Vein endothelial cell (primary cell): Measurements from ENCODE around the gene MOB1A. TPM values are rescaled to one million over a fixed set of nuclear protein-coding genes. Genes with fewer than 3 reads are reported as not detected.

Source experiments
- total RNA-seq: library from RNA; depleted of rRNA; stranded (reverse); fragments of >200 nt; gene quantifications from 2 replicates; pipeline ENCODE4 v1.2.3, GENCODE V29; 2012

The MOB1A gene
- 120 and 155 TPM in 2 replicates for total RNA-seq

DNA sequence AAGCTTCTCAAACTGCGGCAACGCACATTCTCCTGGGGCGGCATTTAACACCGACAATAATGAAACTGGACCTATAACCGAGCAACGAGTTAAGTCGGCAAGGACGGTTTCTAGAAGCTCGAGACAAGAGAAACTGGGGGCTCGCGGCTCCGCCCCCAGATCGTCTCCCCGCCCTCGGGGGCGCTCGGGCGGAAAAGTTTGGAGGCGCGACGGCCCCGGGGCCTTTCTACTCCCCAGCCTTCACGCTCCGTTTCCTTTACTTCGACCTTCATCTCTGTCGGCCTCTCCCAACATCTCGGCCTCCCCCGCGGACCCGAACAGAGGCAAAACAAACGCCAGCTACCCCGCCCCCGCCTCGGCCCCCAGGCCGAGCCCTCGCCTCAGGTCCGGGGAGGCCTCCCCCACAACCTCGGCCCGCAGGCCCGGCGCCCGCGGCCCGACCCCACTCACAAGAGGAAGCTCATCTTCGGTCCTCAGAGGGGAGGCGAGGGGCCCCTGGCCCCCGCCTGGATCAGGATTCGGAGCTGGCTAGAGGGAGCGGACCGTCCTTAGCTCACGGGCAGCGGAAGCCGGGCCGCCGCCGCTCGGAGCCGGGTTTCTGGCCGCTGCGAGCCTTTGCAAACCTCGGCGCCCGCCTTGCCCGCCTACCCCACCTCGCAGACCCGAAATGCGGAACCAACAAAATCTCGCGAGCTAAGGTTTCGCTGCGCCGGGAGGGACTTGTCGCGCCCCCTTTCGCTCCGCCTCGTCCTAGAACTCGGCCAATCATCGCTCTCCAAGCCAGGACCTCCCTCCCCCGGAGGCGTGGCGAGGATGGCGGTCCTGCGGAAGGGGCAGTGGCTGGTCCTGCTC, at the start of gene MOB1A:
Gene MOB1A (minus strand): TSS at position 669 of the 852 bp plus-strand sequence. CDS start 205 bp downstream, at position 464.

DNA sequence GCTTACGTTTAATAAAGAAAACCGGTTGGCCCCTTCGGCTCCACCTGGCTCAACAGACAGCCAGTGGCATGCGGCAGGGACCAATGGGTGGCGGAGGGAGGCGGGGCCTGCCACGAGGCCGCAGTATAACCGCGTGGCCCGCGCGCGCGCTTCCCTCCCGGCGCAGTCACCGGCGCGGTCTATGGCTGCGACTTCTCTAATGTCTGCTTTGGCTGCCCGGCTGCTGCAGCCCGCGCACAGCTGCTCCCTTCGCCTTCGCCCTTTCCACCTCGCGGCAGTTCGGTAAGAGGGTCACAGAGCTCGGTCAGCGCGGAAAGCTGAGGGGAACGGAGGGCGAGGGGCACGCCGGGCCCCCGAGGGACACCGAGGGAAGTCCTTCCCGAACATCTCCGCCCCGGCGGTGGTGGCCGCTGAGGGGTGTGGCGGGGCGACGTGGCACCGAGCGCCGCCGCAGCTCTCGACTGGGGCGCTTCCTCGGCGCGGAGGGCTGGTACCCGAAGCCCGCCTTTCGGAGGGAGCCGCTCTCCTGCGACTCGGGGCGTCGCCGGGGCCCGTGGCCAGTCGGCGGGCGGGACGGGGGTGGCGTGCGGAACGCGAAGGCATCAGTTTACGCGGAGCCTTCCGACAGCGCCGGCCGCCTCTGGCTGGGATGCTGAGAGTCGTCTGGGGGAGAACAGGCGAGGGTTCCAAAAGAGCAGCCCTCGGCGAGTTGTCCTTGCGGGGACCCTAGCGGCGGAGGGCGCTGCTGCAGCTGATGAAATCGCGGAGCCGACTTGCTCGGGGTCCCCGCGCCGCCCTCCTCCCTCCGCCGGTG, 20.0 kb upstream of the MOB1A start, which contains the start of gene MTHFD2:
Gene MTHFD2 (plus strand): TSS at position 155 of the 814 bp plus-strand sequence. CDS start 27 bp downstream, at position 182.

DNA sequence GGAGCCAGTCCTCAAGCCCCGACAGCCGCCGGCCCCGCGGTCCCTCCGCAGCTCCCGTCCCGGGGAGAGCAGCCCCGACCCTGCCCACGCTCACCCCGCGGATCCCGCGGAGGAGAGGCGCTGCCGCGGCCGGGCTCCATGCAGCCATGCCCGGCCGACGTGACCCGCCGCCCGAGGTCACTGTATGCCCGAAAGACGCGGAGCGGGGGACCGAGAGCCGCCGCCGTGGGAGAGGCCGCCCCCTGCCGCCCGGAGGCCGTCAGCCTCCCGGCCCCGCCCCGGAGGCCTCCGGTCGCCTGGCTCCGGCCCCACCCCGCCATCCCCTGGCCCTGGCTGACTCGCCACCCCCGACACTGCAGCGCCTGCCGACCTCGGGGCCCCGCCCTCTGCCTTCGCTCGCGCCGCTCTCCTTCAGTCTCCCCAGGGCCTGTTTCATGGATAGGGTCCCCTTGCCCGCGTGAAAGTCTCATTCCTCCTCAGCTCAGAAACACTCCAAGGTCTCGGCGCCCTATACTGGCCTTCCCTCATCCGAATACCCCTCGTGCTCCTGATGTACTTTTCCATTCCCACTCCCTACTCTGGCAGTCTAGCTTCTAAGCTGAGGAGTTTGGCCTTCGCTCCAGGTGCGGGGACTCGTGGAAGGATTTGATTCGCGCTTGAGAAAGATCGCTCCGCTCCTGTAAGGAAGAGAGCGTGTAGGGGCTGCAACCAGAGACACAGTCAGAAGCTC, 30.8 kb downstream of the MOB1A start, which contains the start of gene BOLA3:
Gene BOLA3 (minus strand): TSS at position 186 of the 730 bp plus-strand sequence. CDS start 38 bp downstream, at position 148.

Other genes with a start within 250 kb of the MOB1A start
- 9.3 and 11.4 TPM in 2 replicates for gene TET3, start 194.0 kb downstream of the MOB1A start, total RNA-seq
- 25.5 and 26.7 TPM in 2 replicates for gene BOLA3, start 31.0 kb downstream of the MOB1A start, total RNA-seq
- 65.8 and 74.8 TPM in 2 replicates for gene MTHFD2, start 19.7 kb upstream of the MOB1A start, total RNA-seq
- 0.65 and 1.1 TPM in 2 replicates for gene SLC4A5, start 164.5 kb upstream of the MOB1A start, total RNA-seq
- gene DCTN1, start 201.4 kb upstream of the MOB1A start, total RNA-seq: 139 and 141 TPM in 2 replicates
- 0.19 TPM in 1 of 2 replicates, not detected in the other for gene C2orf81, start 242.7 kb upstream of the MOB1A start, total RNA-seq
- 32.2 and 36.9 TPM in 2 replicates for gene WDR54, start 242.9 kb upstream of the MOB1A start, total RNA-seq